ENCODE results near the gene PEAK1.

DNA sequence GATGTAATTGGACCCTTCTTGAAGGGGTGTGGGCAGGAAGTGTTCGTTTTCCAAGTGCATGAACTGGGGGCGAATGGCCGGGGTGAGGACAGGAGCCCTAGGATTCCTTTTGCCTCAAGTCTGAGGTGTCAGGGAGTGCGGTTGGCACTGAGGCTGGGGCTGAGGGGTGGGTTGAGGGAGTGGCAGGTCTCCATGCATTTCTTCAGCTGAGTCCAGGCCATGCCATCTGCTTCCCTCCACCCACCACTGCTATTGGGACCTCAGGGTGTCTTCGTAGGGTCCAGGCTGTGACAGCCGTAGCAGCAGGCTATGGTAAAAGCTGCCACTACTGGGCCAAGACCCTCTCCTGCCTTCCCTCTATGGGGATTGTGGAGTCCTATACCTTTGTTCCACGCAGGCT is 323.4 kb downstream of the PEAK1 start:
- TF ChIP-seq, protein P1, sequence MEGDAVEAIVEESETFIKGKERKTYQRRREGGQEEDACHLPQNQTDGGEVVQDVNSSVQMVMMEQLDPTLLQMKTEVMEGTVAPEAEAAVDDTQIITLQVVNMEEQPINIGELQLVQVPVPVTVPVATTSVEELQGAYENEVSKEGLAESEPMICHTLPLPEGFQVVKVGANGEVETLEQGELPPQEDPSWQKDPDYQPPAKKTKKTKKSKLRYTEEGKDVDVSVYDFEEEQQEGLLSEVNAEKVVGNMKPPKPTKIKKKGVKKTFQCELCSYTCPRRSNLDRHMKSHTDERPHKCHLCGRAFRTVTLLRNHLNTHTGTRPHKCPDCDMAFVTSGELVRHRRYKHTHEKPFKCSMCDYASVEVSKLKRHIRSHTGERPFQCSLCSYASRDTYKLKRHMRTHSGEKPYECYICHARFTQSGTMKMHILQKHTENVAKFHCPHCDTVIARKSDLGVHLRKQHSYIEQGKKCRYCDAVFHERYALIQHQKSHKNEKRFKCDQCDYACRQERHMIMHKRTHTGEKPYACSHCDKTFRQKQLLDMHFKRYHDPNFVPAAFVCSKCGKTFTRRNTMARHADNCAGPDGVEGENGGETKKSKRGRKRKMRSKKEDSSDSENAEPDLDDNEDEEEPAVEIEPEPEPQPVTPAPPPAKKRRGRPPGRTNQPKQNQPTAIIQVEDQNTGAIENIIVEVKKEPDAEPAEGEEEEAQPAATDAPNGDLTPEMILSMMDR (conservative IDR thresholded peaks at IDR 0.05 in 1 of 2, IDR thresholded peaks at IDR 0.05 in 1 of 2; ENCODE audit: low read depth in 1 of 2, low read length in 2 of 2) = no peak
- no peak for TF ChIP-seq EZH2 (IDR thresholded peaks at IDR 0.05; ENCODE audit: low read length, missing control alignments)

Measured in fibroblast of lung (primary cell).